BJ (cell line): ENCODE data around the gene TRIM51. TPM values are rescaled to one million over a fixed set of nuclear protein-coding genes. Genes with fewer than 3 reads are reported as not detected.
"Not testable (repeated sequence)": the region's sequence is repeated elsewhere in the genome, so short reads cannot be mapped to it uniquely, and the experiment has no call there.

ENCODE experiments used
- CTCF ChIA-PET: fragments of 350-600 bp; formaldehyde crosslinking; extraction: SDS; loops from one replicate; lab custom pipeline; 2021; ENCODE audit warnings: antibody characterized with exemption, inconsistent platforms; lab: Yijun Ruan, JAX
- POLR2A ChIA-PET: fragments of 300-600 bp; sonication (Branson Sonifier 250); formaldehyde crosslinking; extraction: SDS; loops from one replicate; lab custom pipeline; 2021; ENCODE audit warnings: antibody characterized with exemption; lab: Charles Lee
- DNase-seq: peaks from one replicate; pipeline ENCODE4 v3.0.0-alpha.2; 2011; ENCODE audit warnings: low read depth
- H3K27me3 ChIP-seq: 2 replicates; pipeline ENCODE4 v1.6.0; 2011; ENCODE audit warnings: low read length; ENCODE audit not compliant: control insufficient read depth, insufficient read depth
- H3K36me3 ChIP-seq: 2 replicates; pipeline ENCODE4 v1.5.1; 2011; ENCODE audit warnings: low read length; ENCODE audit not compliant: control insufficient read depth, insufficient read depth
- H3K4me3 ChIP-seq: 2 replicates; pipeline ENCODE4 v1.5.1; 2011; ENCODE audit warnings: low read depth, mild to moderate bottlenecking, control low read depth, low read length
- CTCF ChIP-seq: IDR thresholded peaks from 2 replicates; pipeline ENCODE4 v1.5.1; 2011; ENCODE audit warnings: low read depth, mild to moderate bottlenecking, control low read depth, inconsistent platforms, low read length, moderate library complexity; ENCODE audit not compliant: insufficient read depth
- polyA minus RNA-seq: library from RNA; depleted of rRNA, polyadenylated mRNA; stranded (reverse); fragments of >200 nt; gene quantifications from 2 replicates; pipeline ENCODE4 v1.2.3, GENCODE V29; 2011; rRNA and poly(A)+ RNA removed
- polyA plus RNA-seq: library from polyadenylated mRNA; depleted of rRNA; stranded (reverse); fragments of >200 nt; gene quantifications from 2 replicates; pipeline ENCODE4 v1.2.3, GENCODE V29; 2011; rRNA removed

TRIM51 gene
- polyA plus RNA-seq (not detected in 2 replicates), polyA minus RNA-seq (not detected in 2 replicates)

DNA sequence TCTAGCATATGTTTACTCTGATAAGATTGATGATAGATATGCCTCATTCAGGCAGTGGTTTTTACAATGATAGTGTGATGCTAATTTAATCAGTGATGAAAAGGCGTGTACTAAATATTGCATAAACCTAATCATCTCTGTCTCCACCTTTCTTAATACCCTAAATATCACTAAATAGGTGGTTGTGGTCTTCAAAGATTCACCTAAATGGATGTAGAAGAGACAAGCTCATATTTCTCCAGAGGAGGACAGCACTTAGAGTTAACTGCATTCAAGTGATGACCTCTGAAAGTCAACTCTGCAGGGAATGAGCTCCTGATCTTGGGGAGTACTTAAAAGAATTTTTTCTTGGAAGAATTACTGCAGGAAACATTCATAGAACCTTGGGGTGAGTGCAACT is at the start of gene TRIM51:
Gene TRIM51 (plus strand): TSS at position 301 of the 400 bp plus-strand sequence. CDS start 2,132 bp downstream, outside the sequence.
- CTCF ChIA-PET, POLR2A ChIA-PET, H3K4me3 ChIP-seq, H3K27me3 ChIP-seq, H3K36me3 ChIP-seq, DNase-seq: not testable (repeated sequence)

- Histone ChIP-seq H3K4me3 (no peak within 1 kb of the TSS), H3K27me3 (no peaks in the 10 kb centered on the region), H3K36me3 (no peaks in the 10 kb centered on the region)
- CTCF ChIA-PET, result no interaction called here
- DNase-seq, result no peak
- POLR2A ChIA-PET, result no interaction called here
- TF ChIP-seq CTCF, result no peak
These were observed 44.6 kb upstream of the TRIM51 start, which contains the start of gene OR5D16 for GRCh38 chr11:55838452-55838851. OR5D16 (plus strand) TSS chr11:55838752; CDS start chr11:55838752, 0 bp downstream.

DNA sequence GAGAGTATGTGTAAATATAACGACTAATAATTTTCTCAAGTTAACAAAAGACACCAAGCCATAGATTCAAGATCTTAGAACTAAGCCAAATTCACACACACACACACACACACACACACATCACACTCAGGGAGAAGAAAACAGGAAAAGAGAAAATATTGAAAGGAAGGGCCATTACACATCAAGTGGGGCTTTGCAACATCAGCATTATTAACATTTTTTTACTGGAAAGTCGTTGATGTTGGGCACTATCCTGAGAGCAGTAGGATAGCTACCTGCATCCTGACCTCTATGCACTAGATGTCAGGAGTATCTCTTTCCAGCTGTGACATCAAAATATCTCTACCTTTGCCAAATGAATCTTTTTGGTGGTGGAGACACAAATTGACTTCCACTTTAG is 35.6 kb upstream of the TRIM51 start:
- ChIA-PET POLR2A (no interaction called here), CTCF (no interaction called here)
- no peaks in the 10 kb centered on the region for H3K36me3 ChIP-seq
- no peaks in the 10 kb centered on the region for H3K27me3 ChIP-seq
- TF ChIP-seq CTCF, result no peak
- DNase-seq, result no peak
- no peak overlapping the region for H3K4me3 ChIP-seq

DNA sequence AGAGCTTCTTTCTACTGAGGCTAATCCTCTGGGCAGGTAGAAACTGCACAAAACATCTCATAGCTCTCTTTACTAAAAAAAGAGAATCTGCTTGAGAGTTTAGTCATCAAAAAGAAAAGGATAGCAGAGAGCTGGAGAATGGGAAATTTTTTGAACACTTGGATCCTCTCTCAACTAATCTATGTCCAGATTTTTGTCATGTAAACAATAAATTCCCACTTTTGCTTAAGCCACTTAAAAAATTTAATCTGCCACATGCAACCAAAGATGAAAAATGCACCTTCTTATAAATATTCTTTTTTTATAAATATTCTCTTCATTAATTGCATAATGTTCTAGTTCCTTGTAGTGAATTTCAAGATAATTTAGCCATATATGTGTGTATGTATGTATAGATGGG is 34.1 kb upstream of the TRIM51 start:
- no peak for DNase-seq
- no peak for TF ChIP-seq CTCF
- Histone ChIP-seq H3K4me3 (no peak overlapping the region), H3K27me3 (no peaks in the 10 kb centered on the region), H3K36me3 (no peaks in the 10 kb centered on the region)
- ChIA-PET POLR2A (no interaction called here), CTCF (no interaction called here)

GRCh38 chr11:55852141-55852540 is 31.0 kb upstream of the TRIM51 start:
- Histone ChIP-seq H3K4me3 (no peak overlapping the region), H3K27me3 (no peaks in the 10 kb centered on the region), H3K36me3 (no peaks in the 10 kb centered on the region)
- ChIA-PET CTCF (no interaction called here), POLR2A (no interaction called here)
- TF ChIP-seq CTCF, result no peak
- DNase-seq, result no peak

- POLR2A ChIA-PET, result no interaction called here
These were observed 28.4 kb upstream of the TRIM51 start for GRCh38 chr11:55854704-55855103.

DNA sequence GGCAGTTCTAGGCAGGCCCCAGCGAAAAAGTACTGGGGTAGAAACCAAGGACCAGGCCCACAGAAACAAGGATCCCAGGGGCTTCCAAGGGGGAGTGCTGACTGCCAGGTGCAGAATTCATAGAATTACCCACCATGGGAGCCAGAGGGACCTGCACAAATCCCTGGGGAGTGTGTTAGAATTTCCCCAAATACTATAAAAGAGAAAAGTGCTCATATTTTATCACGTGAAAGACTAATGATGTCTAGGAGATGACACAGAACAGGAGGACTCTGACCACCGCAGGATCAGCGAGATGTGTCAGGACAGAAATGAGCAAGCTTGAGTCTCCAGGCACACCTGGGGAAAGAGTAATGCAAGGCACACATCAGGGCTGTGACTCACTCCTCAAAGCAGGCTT is 15.7 kb upstream of the TRIM51 start:
- not testable (repeated sequence) for DNase-seq, H3K4me3 ChIP-seq, H3K27me3 ChIP-seq

More at GRCh38 chr11:55854704-55855103, 28.4 kb upstream of the TRIM51 start:
- CTCF ChIA-PET, result no interaction called here
- Histone ChIP-seq H3K4me3 (no peak overlapping the region), H3K36me3 (no peaks in the 10 kb centered on the region), H3K27me3 (no peaks in the 10 kb centered on the region)
- TF ChIP-seq CTCF, result no peak
- no peak for DNase-seq

GRCh38 chr11:55872731-55873130 is 10.4 kb upstream of the TRIM51 start:
- H3K4me3 ChIP-seq, CTCF ChIA-PET, POLR2A ChIA-PET, DNase-seq, H3K27me3 ChIP-seq, H3K36me3 ChIP-seq: not testable (repeated sequence)

More for the DNA sequence above, 15.7 kb upstream of the TRIM51 start:
- H3K36me3 ChIP-seq, CTCF ChIA-PET, POLR2A ChIA-PET: not testable (repeated sequence)
